Measurements from ENCODE around the gene PLPPR1. TPM values are rescaled to one million over a fixed set of nuclear protein-coding genes. Genes with fewer than 3 reads are reported as not detected.

Gene PLPPR1
- total RNA-seq, 1 donor from 2014 or later = not detected

DNA sequence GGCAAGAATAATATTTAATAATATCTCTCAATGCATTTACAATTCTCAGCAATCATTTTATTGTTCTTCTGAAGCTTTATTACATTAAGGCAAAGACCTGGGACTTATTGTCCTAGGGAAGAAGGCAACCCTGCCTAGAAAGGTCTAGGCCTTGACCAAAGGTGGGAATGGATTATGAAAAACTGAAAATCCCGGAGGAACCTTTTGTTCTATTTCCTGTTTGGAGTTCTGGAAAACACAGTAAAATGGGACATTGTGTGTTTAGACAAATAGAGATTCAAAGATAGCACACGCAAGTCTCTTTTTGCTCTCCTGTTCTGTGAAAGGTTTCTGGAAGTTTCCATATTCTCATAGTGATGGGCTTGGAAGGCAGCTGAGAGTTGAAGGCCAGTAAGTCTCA lies 325.2 kb downstream of the PLPPR1 start:
- TF ChIP-seq, protein P1, sequence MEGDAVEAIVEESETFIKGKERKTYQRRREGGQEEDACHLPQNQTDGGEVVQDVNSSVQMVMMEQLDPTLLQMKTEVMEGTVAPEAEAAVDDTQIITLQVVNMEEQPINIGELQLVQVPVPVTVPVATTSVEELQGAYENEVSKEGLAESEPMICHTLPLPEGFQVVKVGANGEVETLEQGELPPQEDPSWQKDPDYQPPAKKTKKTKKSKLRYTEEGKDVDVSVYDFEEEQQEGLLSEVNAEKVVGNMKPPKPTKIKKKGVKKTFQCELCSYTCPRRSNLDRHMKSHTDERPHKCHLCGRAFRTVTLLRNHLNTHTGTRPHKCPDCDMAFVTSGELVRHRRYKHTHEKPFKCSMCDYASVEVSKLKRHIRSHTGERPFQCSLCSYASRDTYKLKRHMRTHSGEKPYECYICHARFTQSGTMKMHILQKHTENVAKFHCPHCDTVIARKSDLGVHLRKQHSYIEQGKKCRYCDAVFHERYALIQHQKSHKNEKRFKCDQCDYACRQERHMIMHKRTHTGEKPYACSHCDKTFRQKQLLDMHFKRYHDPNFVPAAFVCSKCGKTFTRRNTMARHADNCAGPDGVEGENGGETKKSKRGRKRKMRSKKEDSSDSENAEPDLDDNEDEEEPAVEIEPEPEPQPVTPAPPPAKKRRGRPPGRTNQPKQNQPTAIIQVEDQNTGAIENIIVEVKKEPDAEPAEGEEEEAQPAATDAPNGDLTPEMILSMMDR (IDR thresholded peaks at IDR 0.05) = no peak
- H3K27ac Mint-ChIP-seq (ENCODE audit: unreplicated experiment) = no peak overlapping the region
- H3K36me3 Mint-ChIP-seq (ENCODE audit: unreplicated experiment) = no peaks in the 10 kb centered on the region
- no peaks in the 10 kb centered on the region for H3K9me3 Mint-ChIP-seq (ENCODE audit: unreplicated experiment)
- H3K27me3 Mint-ChIP-seq (ENCODE audit: unreplicated experiment) = peaks cover 9% of the 10 kb centered on the region
- H3K4me1 Mint-ChIP-seq (ENCODE audit: unreplicated experiment) = no peaks in the 10 kb centered on the region
- no peak for DNase-seq (ENCODE audit: extremely low spot score, unreplicated experiment)
- H3K4me3 Mint-ChIP-seq (ENCODE audit: unreplicated experiment) = no peak overlapping the region

DNA sequence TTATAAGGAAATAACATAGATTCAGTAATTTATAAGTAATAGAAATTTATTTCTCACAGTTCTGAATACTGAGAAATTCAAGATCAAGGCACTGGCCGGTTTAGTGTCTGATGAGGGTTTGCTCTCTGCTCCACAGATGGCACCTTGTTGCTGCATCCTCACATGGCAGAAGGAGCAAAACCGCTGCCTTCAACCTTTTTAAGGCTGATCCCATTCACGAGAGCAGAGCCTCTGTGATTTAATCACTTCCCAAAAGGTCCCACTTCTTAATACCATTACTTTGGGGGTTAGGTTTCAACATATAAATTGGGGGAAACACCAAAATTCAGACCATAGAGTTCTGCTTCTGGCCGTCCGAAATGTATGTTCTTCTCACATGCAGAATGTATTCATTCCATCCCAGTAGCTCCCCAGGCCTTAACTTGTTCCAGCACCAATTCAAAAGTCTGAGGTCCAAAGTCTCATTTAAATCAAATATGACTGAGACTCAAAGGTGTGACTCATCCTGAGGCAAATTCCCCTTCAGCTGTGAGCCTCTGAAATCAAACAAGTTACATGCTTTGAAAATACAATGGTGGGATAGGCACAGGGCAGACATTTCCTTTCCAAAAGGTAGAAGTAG lies 325.7 kb downstream of the PLPPR1 start:
- H3K4me1 Mint-ChIP-seq (ENCODE audit: unreplicated experiment) = no peaks in the 10 kb centered on the region
- TF ChIP-seq, protein P1 (IDR thresholded peaks at IDR 0.05) = no peak
- H3K27ac Mint-ChIP-seq (ENCODE audit: unreplicated experiment) = no peak overlapping the region
- H3K27me3 Mint-ChIP-seq (ENCODE audit: unreplicated experiment) = peaks cover 4% of the 10 kb centered on the region
- no peaks in the 10 kb centered on the region for H3K9me3 Mint-ChIP-seq (ENCODE audit: unreplicated experiment)
- no peaks in the 10 kb centered on the region for H3K36me3 Mint-ChIP-seq (ENCODE audit: unreplicated experiment)
- no peak overlapping the region for H3K4me3 Mint-ChIP-seq (ENCODE audit: unreplicated experiment)
- DNase-seq (ENCODE audit: extremely low spot score, unreplicated experiment) = no peak

DNA sequence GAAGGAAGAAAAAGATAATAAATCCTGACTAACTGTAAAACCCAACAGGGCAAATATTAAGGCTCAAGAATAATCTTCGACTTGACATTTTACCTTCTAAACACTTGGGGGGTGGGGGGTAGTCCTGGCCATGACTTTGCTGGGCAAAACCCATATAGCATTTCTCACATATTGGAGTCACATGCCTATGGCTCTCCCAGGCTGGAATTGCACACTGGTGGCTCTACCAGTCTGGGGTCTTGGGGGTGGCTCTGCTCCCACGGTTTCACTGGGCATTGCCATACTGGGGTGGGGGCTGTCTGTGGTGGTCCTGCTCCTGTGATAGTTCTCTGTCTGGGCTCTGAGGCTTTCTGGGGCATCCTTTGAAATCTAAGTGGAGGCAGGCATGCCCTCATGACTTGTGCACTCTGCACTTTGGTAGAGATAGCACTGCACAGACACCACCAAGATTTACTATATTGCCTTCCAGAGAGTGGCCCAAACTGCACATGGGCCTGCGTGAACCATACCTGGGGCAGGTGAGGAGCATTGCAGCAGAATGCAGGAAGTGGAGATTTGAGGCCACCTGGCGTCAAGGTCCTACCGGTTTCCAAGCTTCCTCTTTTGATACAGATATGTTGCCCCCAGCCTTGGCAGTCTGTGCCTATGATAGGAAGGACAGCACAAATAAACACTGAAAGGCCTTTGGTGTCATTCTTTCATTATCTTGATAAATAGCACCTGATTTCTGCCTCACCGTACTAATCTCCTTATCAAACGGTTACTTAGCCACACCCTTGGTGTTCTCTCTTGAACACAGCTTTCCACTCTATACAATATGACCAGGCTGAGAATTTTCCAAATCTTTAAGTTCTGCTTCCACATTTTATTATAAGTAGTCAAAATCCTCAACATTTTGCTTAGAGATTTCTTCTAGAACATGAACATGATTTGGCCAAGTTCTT lies 326.5 kb downstream of the PLPPR1 start:
- Mint-ChIP-seq H3K36me3 (ENCODE audit: unreplicated experiment) (no peaks in the 10 kb centered on the region), H3K27ac (ENCODE audit: unreplicated experiment) (no peak overlapping the region), H3K4me3 (ENCODE audit: unreplicated experiment) (no peak overlapping the region), H3K9me3 (ENCODE audit: unreplicated experiment) (no peaks in the 10 kb centered on the region), H3K4me1 (ENCODE audit: unreplicated experiment) (no peaks in the 10 kb centered on the region), H3K27me3 (ENCODE audit: unreplicated experiment) (peaks cover 3% of the 10 kb centered on the region)
- no peak for DNase-seq (ENCODE audit: extremely low spot score, unreplicated experiment)
- TF ChIP-seq, protein P1 (IDR thresholded peaks at IDR 0.05) = no peak

DNA sequence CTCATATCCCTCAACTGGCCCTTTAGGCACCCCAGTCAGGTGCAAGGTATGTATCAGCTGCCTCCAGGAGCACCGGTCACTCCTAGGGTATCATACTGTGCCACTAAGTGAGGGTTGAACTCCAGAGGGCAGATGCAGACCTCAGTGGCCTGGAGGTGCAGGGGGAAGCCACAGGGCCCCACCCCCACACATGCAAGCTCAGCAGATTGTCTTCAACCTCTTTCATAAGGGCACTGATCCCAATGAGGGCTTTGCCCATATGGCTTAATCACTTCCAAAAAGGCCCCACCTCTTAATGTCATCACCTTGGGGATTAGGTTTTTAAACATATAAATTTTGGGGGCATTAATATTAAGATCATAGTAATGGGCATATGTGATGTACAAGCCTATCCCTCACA lies 328.1 kb downstream of the PLPPR1 start:
- Mint-ChIP-seq H3K36me3 (ENCODE audit: unreplicated experiment) (no peaks in the 10 kb centered on the region), H3K4me3 (ENCODE audit: unreplicated experiment) (no peak overlapping the region), H3K4me1 (ENCODE audit: unreplicated experiment) (no peaks in the 10 kb centered on the region)

More for the DNA sequence above, 328.1 kb downstream of the PLPPR1 start:
- peaks cover 2% of the 10 kb centered on the region for H3K27me3 Mint-ChIP-seq (ENCODE audit: unreplicated experiment)
- TF ChIP-seq, protein P1 (IDR thresholded peaks at IDR 0.05) = no peak
- no peaks in the 10 kb centered on the region for H3K9me3 Mint-ChIP-seq (ENCODE audit: unreplicated experiment)
- DNase-seq (ENCODE audit: extremely low spot score, unreplicated experiment) = no peak
- no peak overlapping the region for H3K27ac Mint-ChIP-seq (ENCODE audit: unreplicated experiment)
